Measurements from ENCODE around the gene EXT2.

EXT2 gene

GRCh38 chr11:44162004-44162403 is 66.5 kb downstream of the EXT2 start:
- Histone ChIP-seq H3K4me2 (ENCODE audit: low read length, poor library complexity, severe bottlenecking) (no peak overlapping the region), H3K27me3 (ENCODE audit: control insufficient read depth in 1 of 2, insufficient read depth in 1 of 2, low read length in 2 of 2) (no peaks in the 10 kb centered on the region), H3K4me3 (ENCODE audit: insufficient read depth in 1 of 2, low read depth in 1 of 2, low read length in 2 of 2) (no peak overlapping the region), H3K4me1 (ENCODE audit: control insufficient read depth, insufficient read depth, low read depth, low read length) (no peaks in the 10 kb centered on the region), H3K18ac (ENCODE audit: low read depth in 1 of 2, low read length in 2 of 2) (no peak overlapping the region), H3K9me3 (ENCODE audit: control insufficient read depth, low read length) (no peaks in the 10 kb centered on the region), H3K4ac (ENCODE audit: low read depth in 1 of 2, low read length in 2 of 2) (no peak overlapping the region), H2BK15ac (ENCODE audit: low read depth, poor library complexity, severe bottlenecking) (no peak overlapping the region), H2BK5ac (ENCODE audit: low read depth, low read length, poor library complexity, severe bottlenecking) (no peak overlapping the region), H3K9ac (ENCODE audit: low read length) (no peak overlapping the region), H3K23ac (ENCODE audit: low read length in 2 of 2) (no peak overlapping the region), H3K36me3 (ENCODE audit: control insufficient read depth in 1 of 2, insufficient read depth in 2 of 2, low read depth in 1 of 2, low read length in 2 of 2) (peaks cover 12% of the 10 kb centered on the region in 2 experiments), H3K27ac (ENCODE audit: low read length, poor library complexity, severe bottlenecking) (no peak overlapping the region), H2AK5ac (ENCODE audit: low read length, severe bottlenecking) (no peak overlapping the region), H2AFZ (ENCODE audit: low read depth, low read length) (no peak overlapping the region), H3K79me1 (replicated peaks; ENCODE audit: low read length, poor library complexity, severe bottlenecking) (peaks cover 5% of the 10 kb centered on the region), H4K8ac (ENCODE audit: low read length) (no peak overlapping the region), H2BK12ac (ENCODE audit: low read length in 2 of 2) (no peak overlapping the region), H2BK120ac (ENCODE audit: low read depth, low read length) (no peak overlapping the region), H4K91ac (ENCODE audit: low read length) (no peak overlapping the region), H3K14ac (ENCODE audit: low read length in 2 of 2) (no peak overlapping the region)
- DNase-seq = no peak
- 91% methylated on average over 1 of the region's 1 CpG for WGBS

DNA sequence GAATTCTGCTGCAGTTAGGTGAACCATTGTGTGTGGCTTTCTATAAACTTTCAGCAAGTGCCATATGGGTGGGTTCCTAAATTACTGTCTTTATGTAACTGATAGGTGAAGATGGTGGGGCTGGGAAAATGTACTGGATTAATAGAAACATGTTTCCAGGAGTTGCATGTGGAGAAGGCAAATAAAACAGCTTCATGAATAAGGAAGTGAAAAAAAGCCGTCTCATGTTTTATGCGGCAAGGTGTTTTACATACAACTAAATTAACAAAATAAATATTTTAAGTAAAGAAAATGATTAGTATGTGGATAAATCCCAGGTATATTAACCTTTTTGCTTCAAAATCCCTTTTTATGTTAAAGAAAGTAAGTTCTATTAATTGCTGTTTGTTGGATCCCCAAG is 67.2 kb downstream of the EXT2 start:
- Histone ChIP-seq H3K4me2 (ENCODE audit: low read length, poor library complexity, severe bottlenecking) (no peak overlapping the region), H2AFZ (ENCODE audit: low read depth, low read length) (no peak overlapping the region), H4K91ac (ENCODE audit: low read length) (no peak overlapping the region), H3K4ac (ENCODE audit: low read depth in 1 of 2, low read length in 2 of 2) (no peak overlapping the region), H3K79me1 (replicated peaks; ENCODE audit: low read length, poor library complexity, severe bottlenecking) (peaks cover 8% of the 10 kb centered on the region), H2AK5ac (ENCODE audit: low read length, severe bottlenecking) (no peak overlapping the region), H3K18ac (ENCODE audit: low read depth in 1 of 2, low read length in 2 of 2) (no peak overlapping the region), H3K4me3 (ENCODE audit: insufficient read depth in 1 of 2, low read depth in 1 of 2, low read length in 2 of 2) (no peak overlapping the region), H3K27ac (ENCODE audit: low read length, poor library complexity, severe bottlenecking) (no peak overlapping the region), H2BK12ac (ENCODE audit: low read length in 2 of 2) (no peak overlapping the region), H3K23ac (ENCODE audit: low read length in 2 of 2) (no peak overlapping the region), H3K14ac (ENCODE audit: low read length in 2 of 2) (no peak overlapping the region), H2BK15ac (ENCODE audit: low read depth, poor library complexity, severe bottlenecking) (no peak overlapping the region), H2BK120ac (ENCODE audit: low read depth, low read length) (no peak overlapping the region), H2BK5ac (ENCODE audit: low read depth, low read length, poor library complexity, severe bottlenecking) (no peak overlapping the region), H3K4me1 (ENCODE audit: control insufficient read depth, insufficient read depth, low read depth, low read length) (no peaks in the 10 kb centered on the region), H3K36me3 (ENCODE audit: control insufficient read depth in 1 of 2, insufficient read depth in 2 of 2, low read depth in 1 of 2, low read length in 2 of 2) (peaks cover 5% of the 10 kb centered on the region in 2 experiments), H3K27me3 (ENCODE audit: control insufficient read depth in 1 of 2, insufficient read depth in 1 of 2, low read length in 2 of 2) (no peaks in the 10 kb centered on the region), H3K9me3 (ENCODE audit: control insufficient read depth, low read length) (no peaks in the 10 kb centered on the region), H4K8ac (ENCODE audit: low read length) (no peak overlapping the region), H3K9ac (ENCODE audit: low read length) (no peak overlapping the region)
- no CpG with 5 or more reads among the region's 2 CpGs for WGBS
- DNase-seq = no peak

DNA sequence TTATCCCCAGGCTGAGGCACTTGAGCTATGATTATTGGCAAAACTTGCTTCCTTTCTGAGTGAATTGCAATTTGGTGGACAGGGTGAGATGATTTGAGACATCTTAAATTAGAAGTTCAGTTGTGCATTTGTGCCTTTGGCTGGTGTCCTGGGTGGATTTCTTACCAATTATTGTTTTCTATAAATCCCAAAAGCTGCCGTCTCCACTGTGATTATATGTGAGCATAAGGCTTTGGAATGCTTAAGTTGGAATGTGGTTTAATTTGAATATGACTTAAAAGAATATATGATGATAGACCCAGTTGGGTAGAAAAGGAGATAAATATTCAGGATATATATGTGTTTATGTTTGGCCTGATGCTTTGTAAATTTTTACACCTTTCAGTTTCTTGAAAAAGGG is 70.0 kb downstream of the EXT2 start:
- Histone ChIP-seq H3K4me2 (ENCODE audit: low read length, poor library complexity, severe bottlenecking) (no peak overlapping the region), H2BK15ac (ENCODE audit: low read depth, poor library complexity, severe bottlenecking) (no peak overlapping the region), H3K4me3 (ENCODE audit: insufficient read depth in 1 of 2, low read depth in 1 of 2, low read length in 2 of 2) (no peak overlapping the region), H2AK5ac (ENCODE audit: low read length, severe bottlenecking) (no peak overlapping the region), H3K14ac (ENCODE audit: low read length in 2 of 2) (no peak overlapping the region), H4K8ac (ENCODE audit: low read length) (no peak overlapping the region), H2AFZ (ENCODE audit: low read depth, low read length) (no peak overlapping the region), H3K4ac (ENCODE audit: low read depth in 1 of 2, low read length in 2 of 2) (no peak overlapping the region), H3K79me1 (replicated peaks; ENCODE audit: low read length, poor library complexity, severe bottlenecking) (peaks cover 6% of the 10 kb centered on the region), H3K27me3 (ENCODE audit: control insufficient read depth in 1 of 2, insufficient read depth in 1 of 2, low read length in 2 of 2) (no peaks in the 10 kb centered on the region), H3K27ac (ENCODE audit: low read length, poor library complexity, severe bottlenecking) (no peak overlapping the region), H3K23ac (ENCODE audit: low read length in 2 of 2) (no peak overlapping the region), H3K9ac (ENCODE audit: low read length) (no peak overlapping the region), H2BK12ac (ENCODE audit: low read length in 2 of 2) (no peak overlapping the region), H3K4me1 (ENCODE audit: control insufficient read depth, insufficient read depth, low read depth, low read length) (no peaks in the 10 kb centered on the region), H2BK5ac (ENCODE audit: low read depth, low read length, poor library complexity, severe bottlenecking) (no peak overlapping the region), H2BK120ac (ENCODE audit: low read depth, low read length) (no peak overlapping the region), H3K18ac (ENCODE audit: low read depth in 1 of 2, low read length in 2 of 2) (no peak overlapping the region), H3K36me3 (ENCODE audit: control insufficient read depth in 1 of 2, insufficient read depth in 2 of 2, low read depth in 1 of 2, low read length in 2 of 2) (no peaks in the 10 kb centered on the region), H3K9me3 (ENCODE audit: control insufficient read depth, low read length) (no peaks in the 10 kb centered on the region), H4K91ac (ENCODE audit: low read length) (no peak overlapping the region)
- no peak for DNase-seq
- 100% methylated on average over 1 of the region's 1 CpG for WGBS

DNA sequence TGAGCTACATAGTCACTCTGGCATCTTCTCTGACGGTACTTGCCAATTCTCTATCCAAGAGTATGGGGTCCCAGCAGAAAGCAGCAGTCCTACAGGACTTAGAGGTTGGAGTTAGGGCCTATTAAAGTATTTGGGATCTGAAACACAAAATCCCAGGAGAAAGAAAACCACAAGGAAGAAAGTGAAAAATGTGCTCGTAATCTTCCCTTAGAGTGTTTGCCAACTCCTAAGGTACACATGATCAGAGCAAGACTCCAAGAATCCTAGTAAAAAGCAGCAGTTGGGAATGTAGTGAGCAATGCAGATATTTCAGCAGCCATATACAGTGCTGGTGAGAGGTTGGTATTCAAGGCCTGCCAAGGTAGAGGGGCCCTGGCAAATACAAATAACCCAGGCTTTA is 71.6 kb downstream of the EXT2 start:
- Histone ChIP-seq H3K27ac (ENCODE audit: low read length, poor library complexity, severe bottlenecking) (no peak overlapping the region), H3K18ac (ENCODE audit: low read depth in 1 of 2, low read length in 2 of 2) (no peak overlapping the region), H3K27me3 (ENCODE audit: control insufficient read depth in 1 of 2, insufficient read depth in 1 of 2, low read length in 2 of 2) (no peaks in the 10 kb centered on the region), H3K4me3 (ENCODE audit: insufficient read depth in 1 of 2, low read depth in 1 of 2, low read length in 2 of 2) (no peak overlapping the region), H2AFZ (ENCODE audit: low read depth, low read length) (no peak overlapping the region), H2BK5ac (ENCODE audit: low read depth, low read length, poor library complexity, severe bottlenecking) (no peak overlapping the region), H3K4me2 (ENCODE audit: low read length, poor library complexity, severe bottlenecking) (no peak overlapping the region), H2BK15ac (ENCODE audit: low read depth, poor library complexity, severe bottlenecking) (no peak overlapping the region), H3K36me3 (ENCODE audit: control insufficient read depth in 1 of 2, insufficient read depth in 2 of 2, low read depth in 1 of 2, low read length in 2 of 2) (peaks cover 0 to 8% of the 10 kb centered on the region in 2 experiments), H2AK5ac (ENCODE audit: low read length, severe bottlenecking) (no peak overlapping the region), H3K9ac (ENCODE audit: low read length) (no peak overlapping the region), H4K8ac (ENCODE audit: low read length) (no peak overlapping the region), H4K91ac (ENCODE audit: low read length) (no peak overlapping the region), H3K14ac (ENCODE audit: low read length in 2 of 2) (no peak overlapping the region), H3K4ac (ENCODE audit: low read depth in 1 of 2, low read length in 2 of 2) (no peak overlapping the region), H3K23ac (ENCODE audit: low read length in 2 of 2) (no peak overlapping the region), H3K79me1 (replicated peaks; ENCODE audit: low read length, poor library complexity, severe bottlenecking) (peaks cover 6% of the 10 kb centered on the region), H3K9me3 (ENCODE audit: control insufficient read depth, low read length) (no peaks in the 10 kb centered on the region), H2BK120ac (ENCODE audit: low read depth, low read length) (no peak overlapping the region), H2BK12ac (ENCODE audit: low read length in 2 of 2) (no peak overlapping the region), H3K4me1 (ENCODE audit: control insufficient read depth, insufficient read depth, low read depth, low read length) (peaks cover 2% of the 10 kb centered on the region)
- DNase-seq = no peak
- WGBS = 100% methylated on average over 1 of the region's 2 CpGs
